ENCODE data around the gene ZNF277.

ZNF277 gene

DNA sequence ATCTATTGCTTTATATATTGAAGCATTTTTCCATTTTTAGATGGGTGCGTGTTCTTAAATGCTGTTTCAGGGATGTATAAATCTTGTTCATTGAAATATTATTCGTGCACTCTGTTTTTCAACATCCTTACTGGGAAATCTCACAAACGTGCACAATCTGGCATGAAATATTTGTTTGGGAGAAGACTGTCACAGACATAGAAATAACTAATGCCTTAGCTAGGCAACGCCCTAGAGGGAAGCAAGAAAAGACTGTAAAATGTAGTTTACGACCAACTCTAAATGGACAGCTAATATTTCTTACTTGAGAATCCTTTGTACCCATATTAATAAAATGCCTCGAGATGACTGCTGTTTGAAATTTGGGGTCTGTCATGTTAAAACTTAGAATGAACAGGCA lies 9.2 kb upstream of the ZNF277 start:
- TF ChIP-seq, protein P1, sequence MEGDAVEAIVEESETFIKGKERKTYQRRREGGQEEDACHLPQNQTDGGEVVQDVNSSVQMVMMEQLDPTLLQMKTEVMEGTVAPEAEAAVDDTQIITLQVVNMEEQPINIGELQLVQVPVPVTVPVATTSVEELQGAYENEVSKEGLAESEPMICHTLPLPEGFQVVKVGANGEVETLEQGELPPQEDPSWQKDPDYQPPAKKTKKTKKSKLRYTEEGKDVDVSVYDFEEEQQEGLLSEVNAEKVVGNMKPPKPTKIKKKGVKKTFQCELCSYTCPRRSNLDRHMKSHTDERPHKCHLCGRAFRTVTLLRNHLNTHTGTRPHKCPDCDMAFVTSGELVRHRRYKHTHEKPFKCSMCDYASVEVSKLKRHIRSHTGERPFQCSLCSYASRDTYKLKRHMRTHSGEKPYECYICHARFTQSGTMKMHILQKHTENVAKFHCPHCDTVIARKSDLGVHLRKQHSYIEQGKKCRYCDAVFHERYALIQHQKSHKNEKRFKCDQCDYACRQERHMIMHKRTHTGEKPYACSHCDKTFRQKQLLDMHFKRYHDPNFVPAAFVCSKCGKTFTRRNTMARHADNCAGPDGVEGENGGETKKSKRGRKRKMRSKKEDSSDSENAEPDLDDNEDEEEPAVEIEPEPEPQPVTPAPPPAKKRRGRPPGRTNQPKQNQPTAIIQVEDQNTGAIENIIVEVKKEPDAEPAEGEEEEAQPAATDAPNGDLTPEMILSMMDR (IDR thresholded peaks at IDR 0.05), result no peak

DNA sequence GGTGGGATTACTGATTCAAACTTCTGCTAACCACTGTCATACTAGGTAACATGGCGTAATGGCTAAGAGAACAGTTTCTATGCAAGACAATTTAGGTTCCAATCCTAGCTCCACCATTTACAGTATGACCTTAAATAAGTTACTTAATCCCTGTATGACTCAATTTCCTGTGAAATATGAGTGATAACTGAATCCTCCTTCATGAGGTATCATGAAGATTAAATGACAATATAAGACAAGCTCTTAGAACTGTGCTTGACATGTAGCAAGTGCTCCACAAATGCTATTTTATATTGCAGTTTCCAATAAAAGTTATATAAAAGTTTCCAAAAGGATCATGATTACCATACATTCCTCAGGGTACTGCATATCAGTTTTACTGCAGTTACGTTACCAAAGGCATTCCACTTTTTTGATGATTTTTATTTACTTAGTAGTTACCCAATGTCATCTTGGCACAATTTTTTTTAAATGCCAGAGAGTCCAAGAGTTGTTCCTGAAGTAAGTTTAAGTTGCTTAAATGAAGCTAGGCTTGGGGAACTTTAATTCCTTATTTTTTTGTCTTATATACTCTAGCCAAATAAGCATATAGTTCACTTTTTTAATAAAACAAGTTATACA lies 7.3 kb upstream of the ZNF277 start:
- TF ChIP-seq, protein P1 (IDR thresholded peaks at IDR 0.05), result no peak

DNA sequence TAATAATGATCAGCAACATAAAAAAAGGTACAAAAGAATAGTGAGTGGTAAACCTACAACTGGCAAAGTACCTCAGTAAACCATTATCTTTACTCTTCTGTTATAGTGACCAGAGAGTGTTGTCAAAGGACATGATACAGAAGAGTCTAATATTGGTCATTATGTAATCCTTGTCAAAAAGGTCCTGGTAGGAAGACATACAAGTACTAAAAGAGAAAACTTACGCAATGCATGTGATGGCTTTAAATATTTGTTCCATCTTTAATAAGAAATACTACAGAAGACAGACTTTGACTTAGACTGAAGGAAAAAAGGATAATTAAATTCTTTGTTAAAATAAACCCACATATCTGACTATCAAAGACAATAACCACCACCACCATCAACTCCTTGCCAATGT lies 6.8 kb upstream of the ZNF277 start:
- TF ChIP-seq, protein P1 (IDR thresholded peaks at IDR 0.05), result no peak

DNA sequence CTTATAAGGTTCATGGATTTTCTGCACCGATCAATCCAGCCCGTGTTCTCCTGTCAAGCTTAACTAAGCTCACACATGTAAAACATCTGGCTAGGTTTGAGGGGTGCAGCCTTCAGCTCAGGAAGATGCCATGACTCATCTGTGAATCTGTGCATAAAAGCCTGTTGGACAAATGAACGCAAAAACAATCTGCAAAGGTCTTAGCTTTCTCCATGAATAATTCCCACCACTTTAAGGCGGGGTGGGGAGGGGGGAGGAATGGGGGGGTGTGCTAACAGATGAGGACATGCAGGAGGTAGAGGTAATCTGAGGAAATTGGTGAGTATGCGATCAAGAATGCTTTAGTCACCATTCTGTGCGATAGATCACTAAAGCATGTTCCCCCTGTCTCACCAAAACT lies 5.1 kb upstream of the ZNF277 start:
- TF ChIP-seq, protein P1 (IDR thresholded peaks at IDR 0.05), result no peak

DNA sequence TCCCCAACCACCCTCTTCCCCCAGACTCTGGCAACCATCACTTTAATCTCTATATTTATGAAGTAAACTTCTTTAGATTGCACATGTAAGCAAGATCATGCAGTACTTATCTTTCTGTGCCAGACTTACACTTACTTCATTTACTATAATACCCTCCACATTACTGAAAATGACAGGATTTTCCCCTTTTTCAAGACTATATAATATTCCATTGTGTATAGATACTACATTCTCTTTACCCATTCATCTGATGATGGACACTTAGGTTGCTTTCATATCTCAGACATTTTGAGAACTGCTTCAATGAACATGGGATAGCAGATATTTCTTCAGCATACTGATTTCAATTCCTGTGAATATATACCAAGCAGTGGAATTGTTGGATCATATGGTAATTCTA lies 4.7 kb upstream of the ZNF277 start:
- TF ChIP-seq, protein P1 (IDR thresholded peaks at IDR 0.05), result no peak

DNA sequence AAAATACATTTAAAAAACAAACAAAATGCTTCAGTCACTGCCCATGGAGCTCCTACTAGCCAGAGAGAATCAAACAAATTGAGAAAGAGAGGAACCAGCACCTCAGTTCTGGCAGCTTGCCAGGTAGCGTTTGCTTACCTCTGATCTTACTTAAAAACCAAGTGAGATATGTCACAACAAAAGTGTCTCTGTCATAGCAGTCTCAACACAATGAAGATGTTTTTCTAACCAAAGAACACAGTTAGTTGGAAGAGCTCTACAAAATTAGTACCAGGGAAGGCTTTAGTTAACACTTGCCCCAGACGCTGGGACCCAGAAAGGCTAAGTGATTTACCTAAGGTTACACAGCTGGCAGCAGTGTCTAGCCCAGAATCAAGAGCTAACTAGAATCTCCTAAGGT lies 3.7 kb upstream of the ZNF277 start:
- TF ChIP-seq, protein P1 (IDR thresholded peaks at IDR 0.05), result no peak

DNA sequence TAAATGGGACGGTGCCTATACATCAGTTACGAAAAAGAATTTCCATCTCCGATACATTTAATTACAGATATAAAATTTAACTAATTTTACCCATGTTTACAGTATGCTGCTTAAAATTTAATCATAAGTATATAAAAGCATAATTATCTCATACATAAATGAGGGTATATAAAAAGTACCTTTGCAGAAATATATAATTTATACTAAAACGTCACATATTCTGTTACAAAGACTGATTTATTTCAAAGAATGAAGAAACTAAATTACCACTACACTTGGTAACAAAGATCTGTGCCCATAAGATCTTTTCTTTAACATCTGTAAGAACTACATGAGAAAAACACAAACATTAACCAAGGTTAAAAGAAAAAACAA lies 3.1 kb upstream of the ZNF277 start:
- TF ChIP-seq, protein P1 (IDR thresholded peaks at IDR 0.05), result no peak
